ENCODE results near the gene LEPROT.

The LEPROT gene

GRCh38 chr1:65479554-65480204, 59.2 kb downstream of the LEPROT start:
- DNase-seq: no peak

DNA sequence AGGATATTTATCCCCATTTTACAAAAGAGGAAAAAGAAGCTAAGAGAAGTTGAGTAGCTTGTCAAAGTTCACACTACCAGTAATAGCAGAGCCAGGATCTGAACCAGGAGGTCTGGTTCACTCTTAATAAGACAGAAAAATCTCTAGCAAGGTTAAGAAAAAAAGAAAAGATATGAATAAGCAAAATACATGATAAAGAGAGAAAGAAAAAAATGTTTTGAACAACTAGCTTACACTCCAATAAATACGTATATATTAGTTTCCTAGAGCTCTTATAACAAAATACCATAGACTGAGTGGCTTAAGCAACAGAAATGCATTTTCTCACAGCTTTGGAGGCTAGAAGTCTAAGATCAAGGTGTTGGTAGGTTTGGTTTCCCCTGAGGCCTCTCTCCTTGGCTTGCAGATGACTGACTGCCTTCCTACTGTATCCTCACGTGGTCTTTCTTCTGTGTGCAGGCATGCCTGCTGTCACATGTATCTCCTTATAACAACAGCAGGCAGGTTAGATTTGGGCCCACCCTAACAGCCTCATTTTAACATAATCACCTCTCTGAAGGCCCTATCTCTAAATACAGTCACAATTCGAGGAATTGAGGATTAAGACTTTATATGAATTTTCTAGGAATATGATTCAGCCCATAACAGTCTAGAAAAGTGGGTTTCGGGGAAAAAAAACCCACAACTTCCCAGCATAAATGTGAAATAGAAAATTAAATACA, 60.4 kb downstream of the LEPROT start:
- DNase-seq: no peak

DNA sequence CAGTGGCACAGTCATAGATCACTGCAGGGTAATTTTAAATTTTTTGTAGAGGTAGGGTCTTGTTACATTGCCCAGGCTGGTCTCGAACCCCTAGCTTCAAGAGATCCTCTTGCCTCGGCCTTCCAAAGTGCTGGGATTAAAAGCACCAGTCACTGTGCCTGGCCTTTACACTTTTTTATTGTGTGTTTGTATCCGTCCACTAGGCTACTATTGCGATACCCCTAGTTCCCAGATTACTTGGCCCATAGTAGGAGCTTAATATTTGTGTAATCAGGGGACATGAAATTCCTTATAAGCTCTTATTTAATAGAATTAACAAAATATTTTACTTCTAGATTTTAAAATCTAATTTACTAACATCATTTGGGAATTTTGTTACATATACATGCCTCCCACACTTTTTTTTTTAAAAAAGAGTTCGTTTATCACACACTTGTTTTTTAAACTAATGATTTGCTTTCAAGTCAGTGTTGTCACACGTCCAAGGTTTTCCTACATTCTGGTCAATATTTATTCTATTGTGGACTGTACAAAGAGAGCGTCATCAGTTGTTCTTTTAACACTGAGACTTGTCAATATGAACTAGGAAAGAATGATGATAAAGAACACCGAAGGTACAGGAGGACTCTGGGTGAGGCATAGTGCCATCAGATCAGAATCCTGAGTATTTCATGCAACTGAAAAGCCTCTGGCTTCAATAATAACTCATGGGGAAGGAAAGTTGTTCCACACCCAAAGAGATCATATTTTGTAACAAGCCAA, 63.7 kb downstream of the LEPROT start:
- no peak for DNase-seq
